ENCODE results near the gene CFAP251.

DNA sequence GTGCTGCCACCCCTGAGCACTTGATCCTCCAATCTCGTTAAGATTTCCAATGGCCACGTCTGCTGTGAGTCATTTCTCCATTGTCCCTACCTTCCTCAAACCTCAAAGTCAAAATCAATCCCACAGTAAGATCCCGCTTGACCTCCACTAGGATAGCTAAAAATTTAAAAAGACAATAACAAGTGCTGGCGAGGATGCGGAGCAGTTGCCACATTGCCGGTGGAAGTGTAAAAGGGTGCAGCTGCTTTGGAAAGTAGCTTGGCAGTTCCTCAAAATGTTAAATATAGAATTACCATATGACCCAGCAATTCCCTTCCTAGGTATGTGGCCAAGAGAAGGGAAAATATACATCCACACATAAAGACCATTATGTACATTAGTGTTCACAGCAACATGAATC lies 93.8 kb downstream of the CFAP251 start:
- TF ChIP-seq CTCF (IDR thresholded peaks at IDR 0.05) = no peak
- no peak for TF ChIP-seq POLR2A (IDR thresholded peaks at IDR 0.05)
